ENCODE measurements around the gene CCND1.
"Not testable (repeated sequence)": the region's sequence is repeated elsewhere in the genome, so short reads cannot be mapped to it uniquely, and the experiment has no call there.

Gene CCND1

GRCh38 chr11:69691463-69691862, 50.5 kb downstream of the CCND1 start:
- no peak for TF ChIP-seq CTCF (IDR thresholded peaks at IDR 0.05; ENCODE audit: insufficient read depth, low read depth, low read length, missing control alignments)
- no peak for DNase-seq (ENCODE audit: low read depth)
- H3K4me3 ChIP-seq (ENCODE audit: low read depth, low read length) = no peak overlapping the region

GRCh38 chr11:69692422-69692821, 51.5 kb downstream of the CCND1 start:
- H3K4me3 ChIP-seq (ENCODE audit: low read depth, low read length) = no peak overlapping the region
- DNase-seq (ENCODE audit: low read depth) = no peak
- TF ChIP-seq CTCF (IDR thresholded peaks at IDR 0.05; ENCODE audit: insufficient read depth, low read depth, low read length, missing control alignments) = no peak

- TF ChIP-seq CTCF (IDR thresholded peaks at IDR 0.05; ENCODE audit: insufficient read depth, low read depth, low read length, missing control alignments) = no peak
- no peak overlapping the region for H3K4me3 ChIP-seq (ENCODE audit: low read depth, low read length)
- no peak for DNase-seq (ENCODE audit: low read depth)
Observed at GRCh38 chr11:69694781-69695180, 53.8 kb downstream of the CCND1 start.

- no peak for DNase-seq (ENCODE audit: low read depth)
- TF ChIP-seq CTCF (IDR thresholded peaks at IDR 0.05; ENCODE audit: insufficient read depth, low read depth, low read length, missing control alignments) = no peak
- no peak overlapping the region for H3K4me3 ChIP-seq (ENCODE audit: low read depth, low read length)
Observed at GRCh38 chr11:69695581-69695980, 54.6 kb downstream of the CCND1 start.

GRCh38 chr11:69695995-69696394, 55.0 kb downstream of the CCND1 start:
- H3K4me3 ChIP-seq (ENCODE audit: low read depth, low read length); DNase-seq (ENCODE audit: low read depth): not testable (repeated sequence)

GRCh38 chr11:69696749-69697468, 56.0 kb downstream of the CCND1 start:
- H3K4me3 ChIP-seq (ENCODE audit: low read depth, low read length) = no peak overlapping the region
- TF ChIP-seq CTCF (IDR thresholded peaks at IDR 0.05; ENCODE audit: insufficient read depth, low read depth, low read length, missing control alignments) = no peak
- no peak for DNase-seq (ENCODE audit: low read depth)

- no peak for TF ChIP-seq CTCF (IDR thresholded peaks at IDR 0.05; ENCODE audit: insufficient read depth, low read depth, low read length, missing control alignments)
- DNase-seq (ENCODE audit: low read depth) = no peak
Observed at GRCh38 chr11:69697469-69697843, 56.5 kb downstream of the CCND1 start.

More at GRCh38 chr11:69697469-69697843, 56.5 kb downstream of the CCND1 start:
- H3K4me3 ChIP-seq (ENCODE audit: low read depth, low read length) = no peak overlapping the region
